Measurements from ENCODE around the gene CEACAM21.

Gene CEACAM21

GRCh38 chr19:41530761-41531301 is 45.1 kb upstream of the CEACAM21 start:
- TF ChIP-seq CTCF (IDR thresholded peaks at IDR 0.05; ENCODE audit: low read depth, low read length) = no peak
- H3K27me3 ChIP-seq = peaks cover 97% of the 10 kb centered on the region
- H3K4me3 ChIP-seq (ENCODE audit: low read depth, low read length) = no peak overlapping the region
- no peaks in the 10 kb centered on the region; the same call in 1 of the 2 replicates for H3K9me3 ChIP-seq
- no peak for DNase-seq
- no peaks in the 10 kb centered on the region for H3K4me1 ChIP-seq
- no peaks in the 10 kb centered on the region for H3K36me3 ChIP-seq

- Histone ChIP-seq H3K36me3 (no peaks in the 10 kb centered on the region), H3K9me3 (no peaks in the 10 kb centered on the region; the same call in 1 of the 2 replicates), H3K27me3 (peaks cover 97% of the 10 kb centered on the region), H3K4me3 (ENCODE audit: low read depth, low read length) (no peak overlapping the region), H3K4me1 (no peaks in the 10 kb centered on the region)
- no peak for DNase-seq
- no peak for TF ChIP-seq CTCF (IDR thresholded peaks at IDR 0.05; ENCODE audit: low read depth, low read length)
These were observed 44.3 kb upstream of the CEACAM21 start for GRCh38 chr19:41531438-41532311.

- H3K4me3 ChIP-seq (ENCODE audit: low read depth, low read length) = no peak overlapping the region
- H3K36me3 ChIP-seq = no peaks in the 10 kb centered on the region
- TF ChIP-seq CTCF (IDR thresholded peaks at IDR 0.05; ENCODE audit: low read depth, low read length) = no peak
- DNase-seq = no peak
- H3K27me3 ChIP-seq = peaks cover 97% of the 10 kb centered on the region
- no peaks in the 10 kb centered on the region for H3K4me1 ChIP-seq
- H3K9me3 ChIP-seq = no peaks in the 10 kb centered on the region; the same call in 1 of the 2 replicates
These were observed 43.4 kb upstream of the CEACAM21 start for GRCh38 chr19:41532526-41532925.

- no peaks in the 10 kb centered on the region for H3K36me3 ChIP-seq
- H3K4me1 ChIP-seq = no peaks in the 10 kb centered on the region
- DNase-seq = no peak
- TF ChIP-seq CTCF (IDR thresholded peaks at IDR 0.05; ENCODE audit: low read depth, low read length) = no peak
- H3K9me3 ChIP-seq = no peaks in the 10 kb centered on the region; the same call in 1 of the 2 replicates
- no peak overlapping the region for H3K4me3 ChIP-seq (ENCODE audit: low read depth, low read length)
- H3K27me3 ChIP-seq = peaks cover 91% of the 10 kb centered on the region
These were observed 42.2 kb upstream of the CEACAM21 start for GRCh38 chr19:41533671-41534215.

- TF ChIP-seq CTCF (IDR thresholded peaks at IDR 0.05; ENCODE audit: low read depth, low read length) = no peak
- Histone ChIP-seq H3K4me3 (ENCODE audit: low read depth, low read length) (no peak overlapping the region), H3K9me3 (no peaks in the 10 kb centered on the region; the same call in 1 of the 2 replicates), H3K27me3 (peaks cover 84% of the 10 kb centered on the region), H3K4me1 (no peaks in the 10 kb centered on the region), H3K36me3 (no peaks in the 10 kb centered on the region)
- no peak for DNase-seq
These were observed 40.8 kb upstream of the CEACAM21 start for GRCh38 chr19:41535029-41535622.

Data from BE2C (cell line).